Right ventricle myocardium superior (tissue), 1 donor: ENCODE measurements around the gene CGRRF1. TPM values are rescaled to one million over a fixed set of nuclear protein-coding genes. Genes with fewer than 3 reads are reported as not detected.

ENCODE experiments used
- total RNA-seq: library from RNA; stranded (reverse); fragmentation: NEBNext Ultra II Directional; extraction: Animal tissue kit (Norgen Biotek cat#: 25700); gene quantifications from one replicate; pipeline ENCODE4 v1.2.1, GENCODE V29; 2021
- donor health status: DM: no; HTN: yes; CAD: no; lungs with severe emphysema.

Gene CGRRF1
- total RNA-seq, 1 donor from 2014 or later: 15.1 TPM

Other genes starting within 250 kb of the CGRRF1 start
- 5.2 TPM for gene CDKN3, start 112.9 kb upstream of the CGRRF1 start, total RNA-seq
- gene CNIH1, start 68.5 kb upstream of the CGRRF1 start, total RNA-seq: 97.0 TPM
- 27.6 TPM for gene GMFB, start 20.9 kb upstream of the CGRRF1 start, total RNA-seq
- gene SAMD4A, start 57.2 kb downstream of the CGRRF1 start, total RNA-seq: 149 TPM